ENCODE results near the gene OR52A1.

DNA sequence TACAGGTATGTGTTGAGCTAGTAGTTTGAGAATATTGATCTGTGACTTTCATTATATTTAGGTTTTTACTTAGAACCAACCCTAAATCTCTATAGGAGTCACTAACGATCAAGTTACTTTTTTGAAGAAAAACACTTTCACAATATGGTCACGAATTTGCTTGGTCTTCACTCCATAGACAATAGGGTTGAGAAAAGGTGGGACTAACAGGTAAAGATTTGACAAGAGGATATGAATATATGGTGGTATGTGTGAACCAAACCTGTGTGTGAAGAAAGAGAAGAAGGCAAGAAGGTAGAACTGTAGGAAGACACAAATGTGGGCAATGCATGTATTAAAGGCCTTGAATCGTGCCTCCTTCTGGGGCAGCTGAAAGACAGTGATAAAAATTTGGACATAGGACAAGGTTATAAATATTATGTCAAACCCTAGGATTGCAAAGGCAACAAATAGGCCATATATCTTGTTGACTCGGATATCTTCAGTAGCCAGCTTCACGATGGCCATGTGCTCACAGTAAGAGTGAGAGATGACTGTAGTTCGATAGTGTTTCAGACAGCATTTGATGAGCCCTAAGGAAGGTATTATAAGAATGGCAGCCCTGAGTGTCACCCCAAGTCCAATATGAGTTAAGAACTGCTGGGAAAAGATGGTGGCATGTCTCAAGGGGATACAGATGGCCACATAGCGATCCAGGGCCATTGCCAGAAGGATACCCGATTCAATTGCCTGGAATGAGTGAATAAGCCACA lies 22.8 kb downstream of the OR52A1 start:
- TF ChIP-seq REST (IDR thresholded peaks at IDR 0.05): no peak
- TF ChIP-seq RFX5 (IDR thresholded peaks at IDR 0.05): no peak
- no peak for TF ChIP-seq CTCF (IDR thresholded peaks at IDR 0.05)
- no peak for TF ChIP-seq MAZ (IDR thresholded peaks at IDR 0.05; ENCODE audit: borderline replicate concordance, low read depth, low read length)

All from A549 (cell line).